HEK293T (cell line): ENCODE results near the gene DNLZ.

Experiments
- ELF4 ChIP-seq: fragments of 450-650 bp; IDR thresholded peaks from 2 replicates; pipeline ENCODE4 v1.6.1; 2017; ENCODE audit warnings: antibody characterized with exemption
- FOXA1 ChIP-seq: fragments of 450-650 bp; IDR thresholded peaks from 2 replicates; pipeline ENCODE4 v1.6.1; 2016; ENCODE audit warnings: mild to moderate bottlenecking

DNA sequence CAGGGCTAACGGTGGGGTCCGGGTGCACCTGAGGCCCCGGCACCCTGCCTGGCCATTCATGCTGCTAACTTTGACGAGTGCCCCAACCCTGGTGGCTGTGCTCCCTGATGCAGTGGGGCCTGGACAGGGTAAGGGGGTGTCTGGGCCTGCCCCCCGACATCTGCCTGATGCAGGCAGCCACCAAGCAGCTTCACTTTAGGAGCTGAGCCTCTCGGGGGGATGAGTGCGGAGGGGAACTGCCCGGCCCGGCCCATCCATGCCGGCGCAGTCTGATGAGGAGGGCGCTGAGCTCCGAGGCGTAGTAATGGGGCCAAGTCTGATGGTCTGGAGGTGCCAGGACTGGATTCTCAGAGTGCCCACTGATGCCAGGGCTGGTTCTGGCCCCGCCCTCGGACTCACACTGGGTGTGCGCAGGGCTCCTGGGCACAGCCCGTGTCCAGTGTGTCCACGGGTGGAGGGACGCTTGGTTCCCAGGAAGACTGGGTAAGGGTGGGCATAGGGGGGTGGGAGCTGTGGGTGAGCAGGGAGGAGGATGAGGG is 16.5 kb downstream of the DNLZ start:
- TF ChIP-seq FOXA1 (no peak), ELF4 (no peak)
